GM19099 (cell line): Measurements from ENCODE around the gene PSD4.

ENCODE experiments used
- POLR2A ChIP-seq: IDR thresholded peaks from 3 replicates; pipeline ENCODE4 v1.6.1; 2011; ENCODE audit warnings: low read depth; ENCODE audit not compliant: insufficient read length; ENCODE audit errors: extremely low read depth

PSD4 gene

DNA sequence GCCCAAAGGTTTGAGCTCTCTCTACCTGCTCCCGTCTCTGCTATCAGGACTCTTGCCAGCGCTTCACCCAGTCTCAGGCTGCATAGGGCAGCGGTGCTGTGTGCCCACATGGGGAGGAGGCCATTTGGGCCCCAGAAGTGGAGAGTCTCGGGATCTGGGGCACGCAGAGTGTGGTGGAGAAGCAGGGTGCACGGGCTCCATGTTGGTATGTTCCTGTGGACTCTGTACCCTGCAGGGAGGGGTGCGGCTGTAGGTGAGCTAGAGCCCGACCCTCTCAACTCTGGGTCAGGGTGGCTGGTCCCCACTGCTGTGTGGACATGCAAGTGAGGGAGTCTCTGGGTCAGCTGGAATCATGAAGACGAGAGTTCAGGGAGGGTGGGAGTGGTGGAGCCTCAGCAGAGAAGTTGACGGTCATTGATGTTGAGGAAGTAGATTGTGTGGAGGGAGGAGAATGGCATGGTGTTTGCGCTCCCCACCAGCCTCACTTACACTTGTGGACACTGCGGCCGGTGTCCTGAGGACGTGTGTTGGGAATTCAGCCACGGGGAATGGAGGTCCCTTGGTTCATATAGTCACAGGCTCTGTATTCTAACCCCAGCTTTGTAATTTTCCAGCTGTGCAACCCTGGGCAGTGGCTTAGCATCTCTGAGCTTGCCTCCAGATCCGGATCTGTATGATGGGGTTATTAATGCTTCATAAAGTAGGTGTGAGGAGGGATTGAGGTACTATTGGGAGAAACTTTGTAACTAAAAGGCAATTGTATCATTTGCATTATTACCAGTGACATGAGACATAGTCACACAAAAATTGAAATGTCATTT lies 840 bp upstream of the PSD4 start:
- TF ChIP-seq POLR2A: no peak

GRCh38 chr2:113174376-113174750 lies 592 bp downstream of the PSD4 start:
- TF ChIP-seq POLR2A: no peak

GRCh38 chr2:113175042-113175628 lies 1.4 kb downstream of the PSD4 start:
- TF ChIP-seq POLR2A: peak; percentile 82

GRCh38 chr2:113175736-113176695 lies 2.2 kb downstream of the PSD4 start:
- TF ChIP-seq POLR2A: no peak

DNA sequence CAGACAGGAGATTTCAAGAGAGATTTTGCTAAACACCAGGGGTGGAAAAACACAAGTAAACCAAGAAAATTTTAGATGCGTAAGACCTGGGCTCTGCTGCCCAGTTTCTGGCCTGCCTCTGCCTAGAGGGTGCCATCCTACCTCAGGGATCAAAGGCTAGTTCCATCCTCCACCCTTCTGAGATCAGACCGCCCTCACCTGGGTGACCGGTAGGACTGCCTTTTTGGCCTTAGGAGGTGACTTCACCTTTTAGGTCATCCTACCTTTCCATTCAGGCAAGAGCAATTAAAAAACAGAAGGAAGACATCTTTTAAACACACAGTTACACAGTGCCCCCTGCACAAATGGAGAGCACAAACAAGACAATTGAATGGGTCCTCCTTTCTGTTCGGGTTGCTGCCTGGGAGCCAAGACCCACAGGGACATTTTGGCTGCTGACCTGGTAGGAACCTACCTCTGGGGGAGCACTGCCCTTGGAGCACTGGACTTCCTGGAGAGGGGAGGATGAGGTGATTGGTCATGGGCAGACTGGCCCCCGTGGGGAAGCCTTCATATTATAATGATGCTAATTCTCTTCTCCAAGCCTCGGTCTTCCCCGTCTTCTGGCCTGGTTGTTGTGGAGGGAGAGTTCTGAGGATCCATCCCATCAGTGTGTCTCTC lies 3.1 kb downstream of the PSD4 start:
- TF ChIP-seq POLR2A: no peak

DNA sequence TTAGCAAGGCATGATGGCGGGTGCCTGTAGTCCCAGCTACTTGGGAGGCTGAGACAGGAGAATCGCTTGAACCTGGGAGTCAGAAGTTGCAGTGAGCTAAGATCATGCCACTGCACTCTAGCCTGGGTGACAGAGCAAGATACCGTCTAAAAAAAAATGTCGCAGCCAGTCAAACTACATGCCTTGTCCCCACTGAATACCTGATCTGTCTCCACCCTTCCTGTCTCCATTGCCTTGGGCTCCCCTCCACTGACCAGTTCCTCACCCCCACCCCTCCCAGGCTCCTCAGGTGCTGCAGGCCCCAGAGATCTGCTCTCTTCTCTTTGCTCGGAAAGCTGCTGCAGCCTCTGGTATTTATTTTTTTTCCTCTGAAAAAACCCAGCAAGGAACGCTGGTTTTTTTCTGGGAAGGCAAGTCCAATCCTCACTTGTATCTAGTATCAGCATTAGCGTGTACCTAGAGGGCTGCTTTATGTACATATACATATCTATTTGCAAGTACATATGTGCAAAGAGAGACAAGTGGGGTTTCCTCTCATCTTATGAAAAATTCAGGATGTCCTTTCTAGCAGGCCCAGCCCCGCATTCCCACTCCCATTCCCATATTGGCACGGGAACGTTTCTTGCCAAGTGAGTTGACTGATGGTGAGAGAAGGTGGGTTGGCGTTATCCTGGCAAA lies 4.4 kb downstream of the PSD4 start:
- no peak for TF ChIP-seq POLR2A

GRCh38 chr2:113178891-113179290 lies 5.1 kb downstream of the PSD4 start:
- no peak for TF ChIP-seq POLR2A

DNA sequence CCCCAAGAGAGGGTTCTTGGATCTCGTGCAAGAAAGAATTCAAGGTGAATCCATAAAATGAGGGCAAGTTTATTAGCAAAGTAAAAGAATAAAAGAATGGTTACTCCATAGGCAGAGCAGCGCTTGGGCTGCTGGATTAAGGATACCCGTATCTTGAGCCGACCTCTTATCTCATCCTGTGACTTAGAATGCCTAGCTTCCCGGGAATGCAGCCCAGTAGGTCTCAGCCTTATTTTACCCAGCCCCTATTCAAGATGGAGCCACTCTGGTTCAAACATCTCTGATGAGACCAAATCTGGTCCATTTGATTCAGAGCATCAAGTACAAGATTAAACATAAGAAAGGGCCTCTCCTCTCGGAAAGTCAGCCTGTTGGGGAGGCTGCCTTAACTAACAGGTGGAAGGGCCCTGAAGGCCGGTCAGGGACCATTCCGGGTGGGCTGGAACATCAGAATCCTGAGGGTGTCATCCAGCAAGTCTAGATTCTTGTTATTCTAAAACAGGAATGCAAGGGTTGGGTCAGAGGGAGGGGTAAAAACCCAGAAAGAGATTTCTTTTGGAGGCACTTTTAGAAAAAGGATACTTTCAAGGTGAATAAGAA lies 5.8 kb downstream of the PSD4 start:
- no peak for TF ChIP-seq POLR2A

GRCh38 chr2:113180131-113180946 lies 6.6 kb downstream of the PSD4 start:
- no peak for TF ChIP-seq POLR2A

- no peak for TF ChIP-seq POLR2A
Observed at GRCh38 chr2:113181258-113182051, 7.7 kb downstream of the PSD4 start.

DNA sequence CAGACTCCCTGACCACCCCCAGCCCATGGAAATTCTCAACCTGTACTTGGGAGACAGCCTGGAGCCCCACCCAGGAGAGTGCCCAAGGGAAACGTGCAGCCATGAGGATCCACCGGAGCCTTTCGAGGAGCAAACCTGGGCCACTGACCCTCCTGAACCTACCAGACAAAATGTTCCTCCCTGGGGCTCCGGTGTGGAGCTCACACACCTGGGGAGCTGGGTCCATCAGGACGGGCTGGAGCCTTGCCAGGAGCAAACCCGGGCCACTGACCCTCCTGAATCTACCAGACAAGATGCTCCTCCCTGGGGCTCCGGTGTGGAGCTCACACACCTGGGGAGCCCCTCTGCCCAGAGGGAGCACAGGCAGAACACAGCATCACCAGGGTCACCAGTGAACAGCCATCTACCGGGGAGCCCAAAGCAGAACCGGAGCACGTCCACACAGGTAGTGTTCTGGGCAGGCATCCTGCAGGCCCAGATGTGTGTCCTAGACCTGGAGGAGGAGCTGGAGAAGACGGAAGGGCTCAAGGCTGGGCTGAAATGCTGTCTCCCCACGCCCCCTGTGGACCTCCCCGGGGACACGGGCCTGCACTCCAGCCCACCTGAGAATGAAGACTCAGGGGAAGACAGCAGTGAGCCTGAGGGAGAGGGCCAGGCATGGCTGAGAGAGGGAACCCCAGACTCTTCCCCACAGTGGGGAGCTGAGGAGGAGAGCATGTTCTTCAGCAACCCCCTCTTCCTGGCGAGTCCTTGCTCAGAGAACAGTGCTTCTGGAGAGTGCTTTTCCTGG lies 8.9 kb downstream of the PSD4 start:
- no peak for TF ChIP-seq POLR2A

DNA sequence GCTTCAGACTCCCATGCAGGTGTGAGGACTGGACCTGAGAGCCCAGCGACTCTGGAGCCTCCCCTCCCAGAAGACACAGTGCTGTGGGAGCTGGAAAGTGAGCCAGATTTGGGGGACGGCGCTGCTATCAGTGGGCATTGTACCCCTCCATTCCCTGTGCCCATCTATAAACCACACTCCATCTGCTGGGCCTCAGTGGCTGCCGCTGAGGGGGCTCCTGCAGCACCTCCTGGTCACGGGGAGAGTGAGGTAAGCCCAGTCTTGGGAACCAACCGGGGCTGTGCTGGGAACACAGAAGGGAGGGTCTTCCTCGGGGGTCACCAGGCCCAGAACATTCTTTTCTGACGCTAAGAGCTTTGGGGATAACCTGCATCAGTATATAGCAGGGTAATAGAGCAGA lies 9.5 kb downstream of the PSD4 start:
- TF ChIP-seq POLR2A: no peak

DNA sequence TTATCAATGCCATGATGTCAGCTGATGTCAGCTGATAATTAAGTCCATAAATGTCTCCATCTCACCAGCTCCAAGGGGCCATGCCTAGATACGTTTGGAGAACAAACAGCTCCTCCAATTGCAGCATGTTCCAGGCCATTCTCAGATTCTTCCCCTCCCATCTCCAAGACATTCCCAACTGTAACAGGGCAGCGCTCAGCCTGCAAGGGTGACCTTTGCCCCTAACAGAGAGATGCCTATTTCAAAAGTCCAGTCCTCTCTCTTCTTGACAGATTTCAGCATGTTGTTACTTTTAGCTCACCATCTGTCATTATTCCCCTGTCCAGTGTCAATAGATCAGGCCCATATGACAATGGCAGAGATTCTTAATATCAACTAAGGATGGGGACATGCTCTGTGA lies 9.9 kb downstream of the PSD4 start:
- no peak for TF ChIP-seq POLR2A
